SH-SY5Y (cell line): ENCODE data around the gene TM7SF3.

ENCODE experiments used
- GATA2 ChIP-seq: IDR thresholded peaks from 2 replicates; pipeline ENCODE4 v1.6.1; 2011; ENCODE audit warnings: mild to moderate bottlenecking, low read depth, low read length
- GATA3 ChIP-seq: IDR thresholded peaks from 2 replicates; pipeline ENCODE4 v1.6.1; 2011; ENCODE audit warnings: low read depth, mild to moderate bottlenecking, low read length, moderate library complexity

- no peak for TF ChIP-seq GATA2
- no peak for TF ChIP-seq GATA3
Observed at GRCh38 chr12:27032679-27033078, 18.5 kb upstream of the TM7SF3 start.
